HG03139 (cell line): ENCODE data around the gene KCNIP3.
"Not testable (repeated sequence)": the region's sequence is repeated elsewhere in the genome, so short reads cannot be mapped to it uniquely, and the experiment has no call there.

Experiments
- ATAC-seq: cut with Tn5 transposase; IDR thresholded peaks from one replicate; pipeline ENCODE4 v1.9.1; 2021; ENCODE audit not compliant: unreplicated experiment

KCNIP3 gene

DNA sequence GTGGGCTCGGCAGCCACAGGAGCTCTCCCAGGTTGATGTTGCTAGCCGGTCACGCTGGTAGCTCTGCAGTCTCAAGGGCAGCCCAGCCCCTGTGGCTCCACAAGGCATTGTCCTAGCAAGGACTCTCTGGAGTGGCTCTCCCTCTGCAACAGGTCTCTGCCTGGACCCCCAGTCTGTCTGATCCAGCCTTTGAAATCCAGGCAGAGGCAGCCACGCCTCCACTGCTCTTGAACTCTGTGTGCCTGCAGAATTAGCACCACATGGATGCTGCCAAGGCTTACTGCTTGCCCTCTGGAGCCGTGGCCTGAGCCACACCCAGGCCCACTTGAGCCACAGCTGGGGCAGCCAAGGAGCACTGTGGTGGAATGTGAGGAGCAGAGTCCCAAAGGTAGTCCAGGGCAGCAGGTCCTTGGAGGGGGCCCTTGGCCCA lies 62.4 kb downstream of the KCNIP3 start:
- ATAC-seq: no peak

GRCh38 chr2:95361216-95361980 lies 64.3 kb downstream of the KCNIP3 start:
- no peak for ATAC-seq

DNA sequence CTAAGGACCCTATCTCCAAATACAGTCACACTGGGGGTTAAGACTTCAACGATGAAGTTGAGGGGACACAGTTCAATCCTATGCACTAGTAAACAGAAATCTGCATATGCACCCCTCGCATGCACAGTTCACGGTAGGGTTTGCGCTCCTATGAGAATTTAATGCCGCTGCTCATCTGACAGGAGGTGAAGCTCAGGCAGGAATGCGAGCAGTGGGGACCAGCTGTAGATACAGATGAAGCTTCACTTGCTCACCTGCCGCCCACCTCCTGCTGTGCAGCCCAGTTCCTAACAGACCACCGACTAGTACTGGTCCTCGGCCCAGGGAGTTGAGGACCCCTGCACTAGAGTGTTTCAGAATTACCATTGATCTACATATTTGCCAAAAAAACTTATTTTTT lies 65.3 kb downstream of the KCNIP3 start:
- no peak for ATAC-seq

GRCh38 chr2:95366514-95366913 lies 69.4 kb downstream of the KCNIP3 start:
- ATAC-seq: no peak

DNA sequence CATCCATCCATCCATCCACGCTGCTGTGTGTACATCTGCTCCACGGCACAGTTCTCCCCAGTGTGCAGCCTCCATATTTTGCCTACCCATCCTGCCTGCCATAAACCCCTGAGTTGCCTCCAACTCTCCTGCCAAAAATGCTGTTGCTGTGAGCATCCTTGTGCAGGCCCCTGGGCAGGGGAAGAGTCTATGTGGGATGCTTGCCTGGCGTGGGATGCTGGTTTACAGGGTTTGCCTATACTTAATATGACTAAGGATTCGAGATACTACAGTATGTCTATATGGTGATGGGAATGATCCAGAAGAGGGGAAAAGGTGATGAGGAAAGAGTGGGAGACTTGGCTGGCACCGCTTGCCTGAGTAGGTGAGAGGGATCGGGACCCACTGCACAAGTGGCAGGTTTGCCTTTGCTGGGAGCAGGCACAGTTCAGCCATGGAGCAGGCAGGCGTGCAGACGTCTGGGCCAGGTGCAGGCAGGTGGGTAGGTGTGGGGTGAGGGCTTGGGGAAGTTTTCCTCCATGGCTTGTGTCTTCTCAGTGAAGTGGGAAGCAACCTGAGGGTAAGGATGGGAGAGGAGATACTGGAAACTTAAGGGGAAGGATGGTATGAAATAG lies 75.2 kb downstream of the KCNIP3 start:
- ATAC-seq: no peak

GRCh38 chr2:95372845-95373244 lies 75.7 kb downstream of the KCNIP3 start:
- no peak for ATAC-seq

DNA sequence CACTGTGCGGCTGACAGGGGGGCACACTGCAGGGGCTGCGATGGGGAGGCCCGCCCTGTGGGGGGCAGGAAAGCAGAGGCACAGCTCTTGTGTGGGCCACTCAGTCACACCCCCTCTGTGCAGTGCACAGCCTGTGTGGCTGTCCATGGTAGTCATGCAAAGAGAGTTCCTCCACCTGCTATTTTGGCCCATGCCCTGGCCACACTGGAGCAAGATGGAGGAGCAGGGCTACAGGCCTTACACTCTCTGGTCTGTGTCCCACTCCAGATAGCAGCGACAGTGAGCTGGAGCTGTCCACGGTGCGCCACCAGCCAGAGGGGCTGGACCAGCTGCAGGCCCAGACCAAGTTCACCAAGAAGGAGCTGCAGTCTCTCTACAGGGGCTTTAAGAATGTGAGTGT lies 76.9 kb downstream of the KCNIP3 start:
- ATAC-seq: no peak

DNA sequence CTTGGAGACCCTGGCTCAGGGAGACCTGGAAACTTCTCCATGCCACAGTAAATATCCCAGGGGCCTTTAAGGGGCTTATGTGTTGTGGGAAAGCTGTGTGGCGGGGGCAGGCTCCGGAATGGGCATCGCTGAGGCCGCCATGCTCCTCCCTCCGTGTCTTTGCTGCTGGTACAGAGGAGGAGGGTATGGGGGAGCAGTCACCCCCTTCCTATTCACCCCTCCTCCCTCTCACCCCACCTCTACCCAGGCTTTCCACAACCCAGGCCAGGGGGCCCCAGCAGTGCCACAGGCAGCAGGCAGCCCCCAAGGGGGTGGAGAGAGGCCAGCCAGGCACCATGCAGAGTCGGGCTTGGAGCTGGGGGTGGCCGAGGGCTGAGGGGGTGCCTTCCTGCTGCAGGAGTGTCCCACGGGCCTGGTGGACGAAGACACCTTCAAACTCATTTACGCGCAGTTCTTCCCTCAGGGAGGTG lies 77.3 kb downstream of the KCNIP3 start:
- ATAC-seq: no peak

DNA sequence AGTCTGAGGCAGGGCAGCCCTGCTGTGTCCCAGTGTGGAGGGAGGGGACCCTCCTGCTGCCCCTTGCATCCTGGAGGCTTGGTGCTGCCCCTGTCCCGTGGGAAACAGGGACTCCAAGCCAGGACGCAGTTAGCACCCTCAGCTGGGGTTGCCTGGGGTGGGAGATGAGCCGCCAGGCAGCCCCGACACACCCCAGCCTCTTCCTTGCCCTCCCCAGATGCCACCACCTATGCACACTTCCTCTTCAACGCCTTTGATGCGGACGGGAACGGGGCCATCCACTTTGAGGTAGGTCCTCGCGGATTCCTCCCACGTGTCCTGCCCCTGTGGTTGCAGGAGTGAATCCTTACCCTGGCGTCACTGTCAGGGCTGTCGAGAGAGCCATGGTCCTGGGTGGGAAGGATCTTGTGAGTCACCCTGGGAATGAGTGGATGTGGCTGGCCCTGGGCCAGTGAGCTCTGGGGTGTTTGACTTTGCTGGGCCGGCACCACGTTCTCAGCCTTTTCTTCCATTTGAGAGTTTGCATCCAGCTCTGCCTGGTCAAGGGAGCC lies 77.8 kb downstream of the KCNIP3 start:
- no peak for ATAC-seq

DNA sequence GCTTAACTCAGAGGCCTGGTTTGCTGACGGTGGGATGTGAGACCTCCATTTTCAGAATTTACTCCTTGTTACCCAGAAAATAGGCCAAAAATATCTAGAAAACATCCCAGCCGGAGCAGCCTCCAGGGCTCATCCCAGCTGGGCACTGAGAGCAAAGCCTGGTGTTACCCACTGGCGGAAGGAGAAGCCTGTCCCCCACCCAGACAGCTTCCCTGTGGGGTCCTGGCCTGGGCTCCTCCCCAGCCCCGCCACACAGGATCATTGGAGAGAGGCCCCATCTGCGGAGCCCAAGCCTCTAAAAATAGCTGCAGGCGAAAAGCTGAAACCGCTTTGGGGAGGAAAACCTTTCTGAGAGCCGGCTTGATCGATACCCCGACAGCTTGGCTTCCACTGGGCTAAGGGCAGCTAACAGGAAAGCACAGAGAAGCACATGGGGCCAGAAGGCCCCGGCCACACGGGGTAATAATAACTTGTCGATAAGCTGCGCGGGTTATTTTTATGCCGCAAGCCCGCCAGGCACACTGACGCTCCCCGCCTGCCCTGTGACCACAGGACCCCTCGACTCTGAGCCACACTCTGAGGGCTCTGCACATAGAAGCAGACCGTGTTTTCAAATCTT lies 78.5 kb downstream of the KCNIP3 start:
- ATAC-seq: no peak

DNA sequence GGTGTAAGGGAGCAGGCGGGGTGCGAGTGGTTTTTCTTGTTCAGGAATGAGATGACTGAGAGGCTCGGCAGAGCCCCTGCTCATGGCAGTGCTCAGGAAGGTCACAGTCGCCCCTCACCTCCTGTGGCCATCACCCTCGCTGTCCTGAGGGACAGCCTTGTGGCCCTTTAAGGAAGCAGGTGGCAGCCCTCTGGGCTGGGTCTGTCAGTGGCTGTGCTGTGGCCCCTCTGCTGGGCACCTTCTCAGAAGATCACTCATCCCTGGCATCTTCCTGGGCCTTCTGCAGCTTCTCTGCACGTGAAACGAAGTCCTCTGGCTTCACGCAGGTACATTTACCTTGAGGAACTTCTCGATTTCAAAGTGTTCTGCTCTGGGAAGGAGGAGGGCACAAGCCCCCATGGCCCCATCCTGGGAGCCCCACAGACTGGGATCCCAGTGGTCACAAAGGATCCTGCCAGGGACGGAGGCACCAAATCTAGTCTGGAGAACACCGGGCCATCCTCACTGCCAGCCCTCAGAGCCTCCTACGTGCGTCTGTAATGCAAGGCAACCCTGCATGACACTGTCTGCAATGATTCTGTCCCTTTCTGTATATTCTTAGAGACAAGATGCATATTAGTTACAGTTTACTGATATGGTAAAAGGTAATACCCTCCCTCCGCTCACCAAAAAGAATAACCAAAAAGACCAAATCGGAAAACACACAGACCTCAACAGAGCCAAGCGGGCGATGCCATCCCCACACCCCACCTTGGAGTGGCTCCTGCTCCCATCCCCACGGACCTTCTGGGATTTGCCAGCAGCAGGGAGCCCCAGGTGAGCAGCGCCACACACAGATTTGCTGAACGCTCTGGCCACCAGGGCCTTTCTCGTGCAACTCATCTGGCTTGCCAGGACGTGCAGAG lies 79.4 kb downstream of the KCNIP3 start:
- ATAC-seq: no peak

DNA sequence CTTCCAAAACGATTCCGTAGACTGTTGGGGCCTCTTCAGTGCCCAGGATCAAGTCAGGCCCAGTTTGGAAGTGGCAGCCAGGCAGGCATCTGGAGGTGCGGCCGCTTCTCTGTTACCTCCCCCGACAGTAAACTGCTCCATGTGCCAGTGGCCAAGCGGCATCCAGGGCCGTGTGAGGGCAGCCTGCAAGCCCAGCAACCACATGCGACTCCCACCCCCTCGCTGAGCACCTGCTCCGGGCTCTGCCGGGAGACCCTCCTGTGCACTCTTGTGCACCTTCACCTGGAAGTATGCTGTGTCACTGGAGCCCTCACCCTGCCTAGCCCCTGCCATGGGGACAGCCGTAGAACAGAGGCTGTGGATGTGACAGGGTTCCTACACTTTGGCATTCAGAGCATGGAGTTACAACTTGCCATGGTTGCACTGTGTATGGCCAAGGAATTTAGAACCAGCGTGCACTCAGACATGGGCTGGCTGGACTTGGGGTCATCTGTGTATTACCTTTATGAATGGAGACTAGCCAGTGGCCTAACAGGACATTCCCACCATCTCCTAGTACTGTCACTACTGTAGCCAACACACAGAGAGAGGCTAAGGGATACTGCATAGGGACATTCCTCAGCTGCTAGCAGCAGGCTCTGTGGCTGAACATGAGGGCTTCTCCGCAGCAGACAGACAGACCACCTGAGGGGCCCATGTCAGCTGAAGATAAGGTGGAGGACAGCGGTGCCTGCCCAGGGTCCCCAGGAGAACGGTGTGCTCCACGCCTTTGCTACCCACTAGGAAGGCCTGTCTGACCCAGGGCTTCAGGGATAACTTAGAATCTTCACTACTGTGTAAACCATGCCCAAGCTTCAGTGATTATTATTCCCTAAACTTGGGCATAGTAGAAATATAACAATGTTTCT lies 80.3 kb downstream of the KCNIP3 start:
- ATAC-seq: no peak

GRCh38 chr2:95378281-95378680 lies 81.1 kb downstream of the KCNIP3 start:
- not testable (repeated sequence) for ATAC-seq

GRCh38 chr2:95379371-95379831 lies 82.3 kb downstream of the KCNIP3 start:
- ATAC-seq: no peak

- ATAC-seq: no peak
Measured at GRCh38 chr2:95380280-95380679, 83.1 kb downstream of the KCNIP3 start.

DNA sequence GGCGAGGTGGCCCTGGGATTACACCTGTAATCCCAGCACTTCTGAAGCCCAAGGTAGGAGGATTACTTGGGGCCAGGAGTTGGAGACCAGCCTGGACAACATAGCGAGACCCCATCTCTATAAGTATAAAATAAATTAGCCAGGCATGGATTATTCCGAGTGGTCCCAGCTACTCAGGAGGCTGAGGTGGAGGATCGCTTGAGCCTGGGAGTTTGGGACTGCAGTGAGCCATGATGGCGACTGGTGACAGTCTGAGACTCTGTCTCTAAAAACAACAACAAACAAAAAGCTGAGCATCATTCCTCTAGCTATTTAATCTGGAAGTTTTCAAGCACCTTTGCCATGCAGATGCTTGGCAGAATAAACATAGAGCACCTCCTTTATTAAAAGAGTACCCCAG lies 83.6 kb downstream of the KCNIP3 start:
- no peak for ATAC-seq

DNA sequence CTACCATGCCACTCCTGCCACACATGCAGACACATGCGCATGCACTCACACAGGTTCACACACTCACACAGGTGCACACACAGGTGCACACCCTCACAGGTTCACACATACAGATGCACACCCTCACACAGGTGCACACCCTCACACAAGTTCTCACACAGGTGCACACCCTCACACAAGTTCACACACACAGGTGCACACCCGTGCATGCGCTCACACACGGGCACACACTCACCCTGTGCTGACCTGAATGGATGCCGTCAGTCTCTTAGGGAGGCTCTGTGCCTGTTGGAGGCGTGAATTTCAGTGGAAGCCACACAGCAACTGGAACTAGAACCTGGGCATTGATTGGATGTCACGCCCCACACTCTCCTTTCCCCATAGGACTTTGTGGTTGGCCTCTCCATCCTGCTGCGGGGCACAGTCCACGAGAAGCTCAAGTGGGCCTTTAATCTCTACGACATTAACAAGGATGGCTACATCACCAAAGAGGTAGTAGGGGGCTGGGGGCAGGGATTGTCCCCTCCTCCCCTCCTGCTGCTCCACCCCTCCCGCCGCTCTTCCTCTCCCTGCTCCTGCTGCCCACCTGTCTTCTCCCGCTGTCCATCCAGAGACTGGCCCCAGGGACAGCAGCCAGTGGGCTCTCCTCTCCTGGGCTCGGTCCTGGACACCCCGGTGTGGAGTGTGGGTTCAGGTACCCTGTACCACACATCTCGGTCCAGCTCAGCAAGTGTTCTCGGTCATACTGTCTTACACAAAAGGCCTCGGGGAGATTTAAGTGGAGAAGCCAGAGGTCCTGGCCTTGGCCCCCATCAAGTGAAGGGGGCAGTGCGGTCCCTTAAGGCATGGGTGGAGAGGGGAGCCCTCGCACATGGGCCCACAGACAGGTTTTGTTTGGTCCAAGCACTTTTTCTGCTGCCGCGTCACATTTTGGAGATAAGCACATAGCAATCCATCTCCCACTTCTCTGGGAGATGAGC lies 84.4 kb downstream of the KCNIP3 start:
- no peak for ATAC-seq

- no peak for ATAC-seq
Measured at GRCh38 chr2:95382192-95382591, 85.0 kb downstream of the KCNIP3 start.
